DOHH2 (cell line): ENCODE results near the gene CAV3.
"Not testable (repeated sequence)": the region's sequence is repeated elsewhere in the genome, so short reads cannot be mapped to it uniquely, and the experiment has no call there.

Experiments used
- H3F3A ChIP-seq: fragments of 200-600 bp; sonication (generic), shearing (Covaris generic); 2 replicates; pipeline ENCODE4 v1.6.0; 2016; ENCODE audit warnings: antibody characterized with exemption, mild to moderate bottlenecking; ENCODE audit not compliant: control insufficient read depth, insufficient read depth
- H3K27ac ChIP-seq: fragments of 200-600 bp; sonication (generic); 2 replicates; pipeline ENCODE4 v1.5.1; 2014; ENCODE audit warnings: low read depth, mild to moderate bottlenecking, low read length, moderate library complexity
- H3K27me3 ChIP-seq: fragments of 200-600 bp; sonication (generic); 2 replicates; pipeline ENCODE4 v1.6.1; 2014; ENCODE audit warnings: mild to moderate bottlenecking, low read length, mixed read lengths; ENCODE audit not compliant: control insufficient read depth
- H3K36me3 ChIP-seq: fragments of 200-600 bp; sonication (generic); 2 replicates; pipeline ENCODE4 v1.6.1; 2014; ENCODE audit warnings: mild to moderate bottlenecking, low read length, moderate library complexity, mixed read lengths; ENCODE audit not compliant: control insufficient read depth
- H3K4me1 ChIP-seq: fragments of 200-600 bp; sonication (generic); 2 replicates; pipeline ENCODE4 v1.6.1; 2014; ENCODE audit warnings: mild to moderate bottlenecking, low read length, mixed read lengths; ENCODE audit not compliant: control insufficient read depth
- H3K4me2 ChIP-seq: fragments of 200-600 bp; sonication (generic); 2 replicates; pipeline ENCODE4 v1.6.0; 2014; ENCODE audit warnings: mild to moderate bottlenecking, low read length, moderate library complexity
- H3K4me3 ChIP-seq: fragments of 200-600 bp; sonication (generic); 2 replicates; pipeline ENCODE4 v1.5.1; 2014; ENCODE audit warnings: mild to moderate bottlenecking, low read length, mixed read lengths
- H3K79me2 ChIP-seq: fragments of 200-600 bp; sonication (generic); 2 replicates; pipeline ENCODE4 v1.6.1; 2014; ENCODE audit warnings: mild to moderate bottlenecking, low read length, mixed read lengths; ENCODE audit not compliant: control insufficient read depth
- H3K9me2 ChIP-seq: fragments of 200-600 bp; sonication (generic); replicated peaks from 2 replicates; pipeline ENCODE4 v1.6.1; 2014; ENCODE audit warnings: mild to moderate bottlenecking, low read length, mixed read lengths; ENCODE audit not compliant: control insufficient read depth
- H3K9me3 ChIP-seq: fragments of 200-600 bp; sonication (generic); 2 replicates; pipeline ENCODE4 v1.6.1; 2014; ENCODE audit warnings: antibody characterized with exemption, low read length, mixed read lengths; ENCODE audit not compliant: control insufficient read depth, insufficient read depth
- H4K20me1 ChIP-seq: fragments of 200-600 bp; sonication (generic); 2 replicates; pipeline ENCODE4 v1.6.0; 2014; ENCODE audit warnings: low read depth, mild to moderate bottlenecking, antibody characterized with exemption, low read length, moderate library complexity; ENCODE audit not compliant: control insufficient read depth, insufficient read depth
- CTCF ChIP-seq: fragments of 200-600 bp; sonication (generic); IDR thresholded peaks from one replicate; pipeline ENCODE4 v1.5.1; 2014; ENCODE audit warnings: antibody characterized with exemption, mild to moderate bottlenecking, low read depth, low read length; ENCODE audit not compliant: poor library complexity, severe bottlenecking
- EZH2phosphoT487 ChIP-seq: fragments of 200-600 bp; sonication (generic); IDR thresholded peaks from 2 replicates; pipeline ENCODE4 v1.6.1; 2017; ENCODE audit warnings: borderline replicate concordance, mild to moderate bottlenecking, antibody characterized with exemption, low read length, moderate library complexity, mixed read lengths

CAV3 gene

GRCh38 chr3:8733332-8734094, at the start of gene CAV3:
Gene CAV3 (plus strand): TSS chr3:8733802. CDS start chr3:8733877, 75 bp downstream.
- H3K4me1 ChIP-seq = no peaks in the 10 kb centered on the region
- H3K27me3 ChIP-seq = no peaks in the 10 kb centered on the region
- H3K79me2 ChIP-seq = no peaks in the 10 kb centered on the region
- no peak within 1 kb of the TSS for H3K4me2 ChIP-seq
- TF ChIP-seq CTCF (no peak), EZH2phosphoT487 (no peak)
- H3K36me3 ChIP-seq = no peaks in the 10 kb centered on the region
- H4K20me1 ChIP-seq = no peaks in the 10 kb centered on the region
- no peak within 1 kb of the TSS for H3K4me3 ChIP-seq
- no peaks in the 10 kb centered on the region for H3K9me2 ChIP-seq
- H3F3A ChIP-seq = no peaks in the 10 kb centered on the region
- no peak within 1 kb of the TSS for H3K27ac ChIP-seq
- H3K9me3 ChIP-seq = no peaks in the 10 kb centered on the region

GRCh38 chr3:8684992-8685391, 48.6 kb upstream of the CAV3 start:
- H3F3A ChIP-seq, H3K79me2 ChIP-seq, H3K27me3 ChIP-seq, H3K36me3 ChIP-seq, H3K4me2 ChIP-seq, H3K9me3 ChIP-seq, H3K4me3 ChIP-seq, H3K9me2 ChIP-seq, H3K27ac ChIP-seq, H4K20me1 ChIP-seq, H3K4me1 ChIP-seq: not testable (repeated sequence)

GRCh38 chr3:8691295-8691694, 42.3 kb upstream of the CAV3 start:
- H3K27me3 ChIP-seq, H3F3A ChIP-seq: not testable (repeated sequence)

GRCh38 chr3:8702560-8702959, 31.0 kb upstream of the CAV3 start:
- H3K9me3 ChIP-seq = no peaks in the 10 kb centered on the region; the same call in 1 of the 2 replicates

More at GRCh38 chr3:8691295-8691694, 42.3 kb upstream of the CAV3 start:
- H3K79me2 ChIP-seq, H3K4me2 ChIP-seq, H3K4me3 ChIP-seq, H3K9me3 ChIP-seq, H3K4me1 ChIP-seq, H4K20me1 ChIP-seq, H3K9me2 ChIP-seq, H3K27ac ChIP-seq, H3K36me3 ChIP-seq: not testable (repeated sequence)

More at GRCh38 chr3:8702560-8702959, 31.0 kb upstream of the CAV3 start:
- H4K20me1 ChIP-seq = no peaks in the 10 kb centered on the region
- no peak overlapping the region for H3K4me2 ChIP-seq
- H3K27me3 ChIP-seq = no peaks in the 10 kb centered on the region
- H3K27ac ChIP-seq = no peak overlapping the region
- H3K9me2 ChIP-seq = no peaks in the 10 kb centered on the region
- no peaks in the 10 kb centered on the region for H3K79me2 ChIP-seq
- no peaks in the 10 kb centered on the region for H3K36me3 ChIP-seq
- TF ChIP-seq CTCF (peak; percentile 72), EZH2phosphoT487 (no peak)
- H3K4me1 ChIP-seq = no peaks in the 10 kb centered on the region
- H3K4me3 ChIP-seq = no peak overlapping the region
- H3F3A ChIP-seq = no peaks in the 10 kb centered on the region
